GM13977 (cell line): Measurements from ENCODE around the gene TMA7B.
A peak's percentile ranks its signal among the peaks of the same experiment; 100 is the strongest.
"Not testable (repeated sequence)": the region's sequence is repeated elsewhere in the genome, so short reads cannot be mapped to it uniquely, and the experiment has no call there.

ENCODE experiments used
- DNase-seq: peaks from one replicate; pipeline ENCODE4 v3.0.0; 2012; ENCODE audit warnings: low spot score
- in situ Hi-C: fragments of 300-500 bp; cut with MboI; formaldehyde crosslinking; loops from one replicate; pipeline ENCODE4 v1.12.0; 2022; ENCODE audit warnings: low sequenced_read_pairs, low pct_unique_long_range_greater_than_20kb, mixed read lengths, inconsistent platforms; ENCODE audit not compliant: unreplicated experiment
- TF ChIP-seq, protein P1 (sequence below): IDR thresholded peaks from 2 replicates; pipeline ENCODE4 v1.5.1; 2012; ENCODE audit warnings: mild to moderate bottlenecking, control low read depth; ENCODE audit not compliant: insufficient read depth; ENCODE audit errors: extremely low read depth, missing control alignments

Gene TMA7B

DNA sequence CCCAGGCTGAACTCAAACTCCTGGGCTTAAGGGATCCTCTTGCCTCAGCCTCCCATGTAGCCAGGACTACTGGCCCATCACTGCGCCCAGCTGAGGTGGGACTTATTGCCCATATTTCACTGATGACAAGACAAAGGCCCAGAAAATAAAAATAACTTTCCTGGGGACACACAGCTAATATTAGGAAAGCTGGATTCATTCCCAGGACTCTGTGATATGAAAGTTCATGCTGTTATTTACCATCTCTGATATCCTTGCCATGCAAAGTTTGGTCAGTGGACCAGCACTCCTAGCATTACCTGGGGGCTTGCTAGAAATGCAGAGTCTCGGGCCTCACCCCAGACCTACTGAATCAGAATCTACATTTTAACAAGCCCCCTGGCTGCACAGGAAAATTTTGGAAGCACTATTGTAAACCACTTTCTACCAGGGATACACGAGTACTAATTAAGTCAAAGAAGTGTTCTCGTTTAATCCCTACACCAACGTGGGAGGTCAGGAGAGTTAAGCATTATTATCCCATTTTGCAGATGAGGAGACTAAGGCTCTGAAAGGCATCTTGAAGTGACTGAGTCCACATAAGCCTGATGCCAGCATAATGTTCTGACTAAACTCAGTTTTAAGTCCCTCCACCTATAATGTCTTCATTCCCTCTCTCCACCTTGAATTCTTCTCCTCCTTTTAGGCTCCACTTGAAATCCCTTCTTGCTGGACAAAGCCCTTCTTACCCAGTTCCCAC lies 32.1 kb downstream of the TMA7B start:
- no peak for DNase-seq
- TF ChIP-seq, protein P1, sequence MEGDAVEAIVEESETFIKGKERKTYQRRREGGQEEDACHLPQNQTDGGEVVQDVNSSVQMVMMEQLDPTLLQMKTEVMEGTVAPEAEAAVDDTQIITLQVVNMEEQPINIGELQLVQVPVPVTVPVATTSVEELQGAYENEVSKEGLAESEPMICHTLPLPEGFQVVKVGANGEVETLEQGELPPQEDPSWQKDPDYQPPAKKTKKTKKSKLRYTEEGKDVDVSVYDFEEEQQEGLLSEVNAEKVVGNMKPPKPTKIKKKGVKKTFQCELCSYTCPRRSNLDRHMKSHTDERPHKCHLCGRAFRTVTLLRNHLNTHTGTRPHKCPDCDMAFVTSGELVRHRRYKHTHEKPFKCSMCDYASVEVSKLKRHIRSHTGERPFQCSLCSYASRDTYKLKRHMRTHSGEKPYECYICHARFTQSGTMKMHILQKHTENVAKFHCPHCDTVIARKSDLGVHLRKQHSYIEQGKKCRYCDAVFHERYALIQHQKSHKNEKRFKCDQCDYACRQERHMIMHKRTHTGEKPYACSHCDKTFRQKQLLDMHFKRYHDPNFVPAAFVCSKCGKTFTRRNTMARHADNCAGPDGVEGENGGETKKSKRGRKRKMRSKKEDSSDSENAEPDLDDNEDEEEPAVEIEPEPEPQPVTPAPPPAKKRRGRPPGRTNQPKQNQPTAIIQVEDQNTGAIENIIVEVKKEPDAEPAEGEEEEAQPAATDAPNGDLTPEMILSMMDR, result no peak
- in situ Hi-C loops, result no loop called here

DNA sequence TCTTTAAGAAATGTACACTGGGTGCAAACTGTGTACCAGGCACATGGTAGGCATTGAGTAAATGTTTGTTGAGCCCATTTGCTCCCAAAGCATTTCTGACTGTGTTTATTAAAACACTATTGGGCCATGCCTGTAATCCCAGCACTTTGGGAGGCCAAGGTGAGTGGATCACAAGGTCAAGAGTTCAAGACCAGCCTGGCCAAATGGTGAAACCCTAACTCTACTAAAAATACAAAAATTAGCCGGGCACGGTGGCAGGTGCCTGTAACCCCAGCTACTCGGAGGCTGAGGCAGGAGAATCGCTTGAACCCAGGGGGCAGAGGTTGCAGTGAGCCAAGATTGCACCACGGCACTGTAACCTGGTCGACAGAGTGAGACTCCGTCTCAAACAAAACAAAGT lies 32.7 kb downstream of the TMA7B start:
- DNase-seq, in situ Hi-C loops: not testable (repeated sequence)

DNA sequence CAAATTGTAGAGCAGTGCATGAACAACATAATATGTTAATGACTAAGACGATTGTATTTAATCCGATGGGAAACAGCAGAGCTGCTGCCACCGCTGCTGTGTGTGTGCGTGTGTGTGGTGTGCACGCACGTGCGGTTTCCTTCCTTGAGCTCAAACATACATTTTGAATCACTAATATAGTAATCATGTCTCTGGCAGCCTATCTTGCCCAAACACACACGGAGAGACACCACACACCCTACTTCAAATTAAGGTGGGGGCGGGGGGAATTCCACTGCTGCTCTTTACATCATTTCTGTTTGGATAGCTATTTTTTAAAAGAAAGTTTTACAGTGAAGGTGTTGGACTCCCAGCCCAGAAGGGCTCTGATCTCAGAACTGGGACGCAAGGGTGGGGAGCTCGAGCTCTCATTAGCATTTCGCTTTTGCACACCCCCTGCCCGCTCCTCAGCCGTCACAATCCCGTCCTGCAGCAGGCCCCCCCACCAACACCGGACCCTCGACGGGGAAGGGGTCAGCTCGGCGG lies 33.9 kb downstream of the TMA7B start:
- in situ Hi-C loops, result no loop called here
- TF ChIP-seq, protein P1, result no peak
- no peak for DNase-seq

DNA sequence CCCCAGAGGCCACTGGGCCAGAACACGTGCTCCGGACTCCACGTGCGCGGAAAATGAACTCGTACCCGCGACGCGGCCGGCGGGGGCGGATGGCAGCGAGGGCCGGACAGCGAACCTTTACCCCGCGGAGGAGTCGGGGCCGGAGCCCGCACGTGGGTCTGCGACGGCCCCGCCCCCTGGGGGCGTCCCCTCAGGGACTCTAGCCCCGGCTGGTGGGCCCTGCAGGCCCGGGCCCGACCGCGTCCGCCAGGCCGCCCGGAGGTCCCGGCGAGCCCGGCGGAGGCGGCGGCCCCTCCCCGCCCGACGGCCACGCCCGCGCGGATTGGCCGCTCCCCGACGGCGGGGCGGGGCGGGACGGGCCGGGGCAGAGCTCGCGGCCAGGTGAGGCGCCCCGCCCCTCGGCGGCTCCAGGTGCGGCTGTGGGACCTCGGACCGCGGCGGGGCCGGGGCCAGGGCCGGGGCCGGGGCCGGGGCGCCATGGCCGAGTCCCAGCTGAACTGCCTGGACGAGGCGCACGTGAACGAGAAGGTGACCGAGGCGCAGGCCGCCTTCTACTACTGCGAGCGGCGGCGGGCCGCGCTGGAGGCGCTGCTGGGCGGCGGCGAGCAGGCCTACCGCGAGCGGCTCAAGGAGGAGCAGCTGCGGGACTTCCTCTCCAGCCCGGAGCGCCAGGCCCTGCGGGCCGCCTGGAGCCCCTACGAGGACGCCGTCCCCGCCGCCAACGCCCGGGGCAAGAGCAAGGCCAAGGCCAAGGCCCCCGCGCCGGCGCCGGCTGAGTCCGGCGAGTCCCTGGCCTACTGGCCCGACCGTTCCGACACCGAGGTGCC lies 34.6 kb downstream of the TMA7B start, which contains the start of gene FAM83F:
Gene FAM83F, plus strand, starts transcription at position 389 of the 827 bp plus-strand sequence. Its CDS starts 89 bp downstream, at position 478.
- peak; percentile 81 for DNase-seq
- in situ Hi-C loops, result no loop called here
- TF ChIP-seq, protein P1, result no peak

DNA sequence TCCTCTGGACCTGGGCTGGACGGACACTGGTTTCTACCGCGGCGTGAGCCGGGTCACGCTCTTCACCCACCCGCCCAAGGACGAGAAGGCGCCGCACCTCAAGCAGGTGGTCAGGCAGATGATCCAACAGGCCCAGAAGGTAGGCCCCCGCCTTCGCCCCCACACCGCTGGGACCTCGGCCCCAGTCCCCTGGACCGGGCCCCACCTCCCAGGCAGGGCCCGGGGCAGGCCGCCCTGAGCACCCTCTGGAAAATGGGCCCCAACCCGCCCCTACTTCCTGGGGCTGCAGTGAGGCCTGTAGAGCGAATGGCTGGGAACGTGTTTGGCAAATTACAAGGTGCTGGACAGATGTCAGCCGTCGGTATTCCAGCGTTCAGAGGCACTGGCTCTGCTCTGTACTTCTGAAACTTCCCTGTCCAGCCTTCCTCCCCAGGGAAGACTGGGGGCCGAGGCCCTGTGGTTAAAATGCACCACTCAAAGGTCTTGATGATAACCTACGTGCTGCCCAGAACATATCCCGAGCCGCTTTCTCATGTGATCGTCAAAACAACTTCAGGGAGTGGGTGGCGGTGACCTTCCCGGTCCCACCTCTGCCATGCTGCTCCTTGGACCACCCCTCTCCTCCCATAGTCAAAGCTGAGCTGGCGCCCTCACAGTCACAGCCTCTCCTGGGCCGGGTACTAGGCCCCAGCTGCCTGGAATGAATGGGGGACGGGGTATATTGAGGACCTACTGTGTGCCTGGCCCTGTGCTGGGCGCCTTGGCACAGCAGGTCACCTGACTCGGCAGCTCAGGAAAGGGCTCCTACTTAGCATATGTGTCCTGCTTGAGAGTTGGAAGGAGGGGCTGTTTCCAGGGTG lies 35.4 kb downstream of the TMA7B start:
- TF ChIP-seq, protein P1, result no peak
- no peak for DNase-seq
- in situ Hi-C loops, result no loop called here

DNA sequence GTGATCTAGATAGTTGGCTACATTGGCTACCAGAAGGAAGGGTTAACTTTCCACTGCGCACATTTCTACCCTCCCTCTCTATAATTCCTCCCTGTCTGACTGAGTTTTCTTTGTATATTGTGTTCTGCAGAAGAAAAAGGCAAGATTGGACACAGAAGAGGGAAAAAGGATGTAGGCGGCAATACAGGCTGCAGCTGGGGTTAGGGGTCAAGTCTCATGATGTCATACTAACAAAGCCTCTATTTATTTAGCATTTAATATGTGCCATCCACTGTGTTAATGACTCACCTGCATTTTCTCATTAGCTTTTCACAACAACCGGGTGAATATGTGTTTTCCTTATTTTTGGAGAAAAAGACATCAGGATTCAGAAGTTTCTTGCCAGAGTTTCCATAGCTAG lies 36.5 kb downstream of the TMA7B start:
- in situ Hi-C loops, result no loop called here
- TF ChIP-seq, protein P1, result no peak
- no peak for DNase-seq
